ENCODE measurements around the gene CRB1.

GRCh38 chr1:197362871-197363270, 94.8 kb downstream of the CRB1 start:
- no peak for TF ChIP-seq CTCF (IDR thresholded peaks at IDR 0.05)
- no peak for TF ChIP-seq POLR2AphosphoS5 (IDR thresholded peaks at IDR 0.05)

Measured in breast epithelium (tissue), 3 donors.